GM23338 (cell line): Measurements from ENCODE around the gene NEDD4. TPM values are rescaled to one million over a fixed set of nuclear protein-coding genes. Genes with fewer than 3 reads are reported as not detected.

Experiments used
- CREB1 ChIP-seq: fragments of 250-450 bp; sonication (Bioruptor Pico); IDR thresholded peaks from 2 replicates; pipeline ENCODE4 v1.5.0; 2020; ENCODE audit warnings: low read depth, mild to moderate bottlenecking, moderate library complexity
- EZH2 ChIP-seq: fragments of 200-600 bp; sonication (generic); IDR thresholded peaks from one replicate; pipeline ENCODE4 v1.8.0; 2017; ENCODE audit warnings: antibody characterized with exemption, mild to moderate bottlenecking, low read depth; ENCODE audit not compliant: unreplicated experiment
- EZH2phosphoT487 ChIP-seq: fragments of 200-600 bp; sonication (generic); IDR thresholded peaks from one replicate; pipeline ENCODE4 v1.8.1; 2018; ENCODE audit warnings: antibody characterized with exemption; ENCODE audit not compliant: unreplicated experiment
- JUNB ChIP-seq: IDR thresholded peaks from one replicate; pipeline ENCODE4 v1.6.1; 2016; ENCODE audit warnings: antibody characterized with exemption; ENCODE audit not compliant: unreplicated experiment
- POLR2AphosphoS5 ChIP-seq: IDR thresholded peaks from 2 replicates; pipeline ENCODE4 v1.6.1; 2016; ENCODE audit warnings: antibody characterized with exemption, low read depth
- STAT1 ChIP-seq: IDR thresholded peaks from one replicate; pipeline ENCODE4 v1.6.1; 2016; ENCODE audit warnings: antibody characterized with exemption; ENCODE audit not compliant: unreplicated experiment
- ZNF114 ChIP-seq: fragments of 250-450 bp; sonication (Bioruptor Pico); IDR thresholded peaks from 2 replicates; pipeline ENCODE4 v1.5.0; 2020; ENCODE audit warnings: mild to moderate bottlenecking, moderate library complexity
- polyA plus RNA-seq: library from polyadenylated mRNA; unstranded; fragments of >200 nt; fragmentation: Nextera tagmentation; extraction: Ambion mirVana; gene quantifications from 2 replicates; pipeline ENCODE4 v1.2.1, GENCODE V29; 2016
- total RNA-seq: library from RNA; depleted of rRNA; stranded (reverse); fragments of >200 nt; shearing (Covaris generic); gene quantifications from 2 replicates; pipeline ENCODE4 v1.2.3, GENCODE V29; 2014
- TF ChIP-seq, protein P1 (sequence below): fragments of 250-450 bp; sonication (Bioruptor Pico); IDR thresholded peaks from 2 replicates; pipeline ENCODE4 v1.5.0; 2020; ENCODE audit warnings: mild to moderate bottlenecking, moderate library complexity
- TF ChIP-seq, protein P2 (sequence below), 2 experiments: fragments of 200-600 bp in 1 of 2; sonication (generic) in 1 of 2; conservative IDR thresholded peaks; 2 replicates each; pipeline versions ENCODE4 v1.5.1 to v1.6.1; 2016 to 2017; ENCODE audit warnings: antibody characterized with exemption in 2 of 2, low read depth in 2 of 2, mild to moderate bottlenecking in 2 of 2, moderate library complexity in 1 of 2
- TF ChIP-seq, protein P3 (sequence below): IDR thresholded peaks from 2 replicates; pipeline ENCODE4 v1.6.1; 2016; ENCODE audit warnings: antibody characterized with exemption

The NEDD4 gene
- total and polyA plus RNA-seq, 2 experiments from 2014 or later = 2.1 to 7.2 TPM

DNA sequence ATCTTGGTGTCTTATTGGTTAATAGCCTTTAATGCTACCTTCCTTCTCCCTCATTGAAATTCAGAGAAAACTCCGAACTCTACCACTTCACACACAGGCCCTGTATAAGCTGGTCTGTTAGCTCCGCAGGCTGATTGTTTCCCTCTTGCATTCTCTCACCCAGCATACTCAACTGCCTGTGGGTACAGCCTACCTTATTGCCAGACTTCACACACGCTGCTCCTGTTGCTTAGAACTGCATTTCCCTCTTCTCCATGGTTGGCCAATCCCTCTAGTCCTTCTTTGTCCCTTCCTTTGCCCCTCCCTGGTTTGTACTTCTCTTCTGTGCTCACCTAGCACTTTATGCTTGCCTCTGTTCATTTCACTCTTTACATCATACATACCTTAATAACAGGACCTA is 157.5 kb downstream of the NEDD4 start (continued):
- TF ChIP-seq, protein P1, sequence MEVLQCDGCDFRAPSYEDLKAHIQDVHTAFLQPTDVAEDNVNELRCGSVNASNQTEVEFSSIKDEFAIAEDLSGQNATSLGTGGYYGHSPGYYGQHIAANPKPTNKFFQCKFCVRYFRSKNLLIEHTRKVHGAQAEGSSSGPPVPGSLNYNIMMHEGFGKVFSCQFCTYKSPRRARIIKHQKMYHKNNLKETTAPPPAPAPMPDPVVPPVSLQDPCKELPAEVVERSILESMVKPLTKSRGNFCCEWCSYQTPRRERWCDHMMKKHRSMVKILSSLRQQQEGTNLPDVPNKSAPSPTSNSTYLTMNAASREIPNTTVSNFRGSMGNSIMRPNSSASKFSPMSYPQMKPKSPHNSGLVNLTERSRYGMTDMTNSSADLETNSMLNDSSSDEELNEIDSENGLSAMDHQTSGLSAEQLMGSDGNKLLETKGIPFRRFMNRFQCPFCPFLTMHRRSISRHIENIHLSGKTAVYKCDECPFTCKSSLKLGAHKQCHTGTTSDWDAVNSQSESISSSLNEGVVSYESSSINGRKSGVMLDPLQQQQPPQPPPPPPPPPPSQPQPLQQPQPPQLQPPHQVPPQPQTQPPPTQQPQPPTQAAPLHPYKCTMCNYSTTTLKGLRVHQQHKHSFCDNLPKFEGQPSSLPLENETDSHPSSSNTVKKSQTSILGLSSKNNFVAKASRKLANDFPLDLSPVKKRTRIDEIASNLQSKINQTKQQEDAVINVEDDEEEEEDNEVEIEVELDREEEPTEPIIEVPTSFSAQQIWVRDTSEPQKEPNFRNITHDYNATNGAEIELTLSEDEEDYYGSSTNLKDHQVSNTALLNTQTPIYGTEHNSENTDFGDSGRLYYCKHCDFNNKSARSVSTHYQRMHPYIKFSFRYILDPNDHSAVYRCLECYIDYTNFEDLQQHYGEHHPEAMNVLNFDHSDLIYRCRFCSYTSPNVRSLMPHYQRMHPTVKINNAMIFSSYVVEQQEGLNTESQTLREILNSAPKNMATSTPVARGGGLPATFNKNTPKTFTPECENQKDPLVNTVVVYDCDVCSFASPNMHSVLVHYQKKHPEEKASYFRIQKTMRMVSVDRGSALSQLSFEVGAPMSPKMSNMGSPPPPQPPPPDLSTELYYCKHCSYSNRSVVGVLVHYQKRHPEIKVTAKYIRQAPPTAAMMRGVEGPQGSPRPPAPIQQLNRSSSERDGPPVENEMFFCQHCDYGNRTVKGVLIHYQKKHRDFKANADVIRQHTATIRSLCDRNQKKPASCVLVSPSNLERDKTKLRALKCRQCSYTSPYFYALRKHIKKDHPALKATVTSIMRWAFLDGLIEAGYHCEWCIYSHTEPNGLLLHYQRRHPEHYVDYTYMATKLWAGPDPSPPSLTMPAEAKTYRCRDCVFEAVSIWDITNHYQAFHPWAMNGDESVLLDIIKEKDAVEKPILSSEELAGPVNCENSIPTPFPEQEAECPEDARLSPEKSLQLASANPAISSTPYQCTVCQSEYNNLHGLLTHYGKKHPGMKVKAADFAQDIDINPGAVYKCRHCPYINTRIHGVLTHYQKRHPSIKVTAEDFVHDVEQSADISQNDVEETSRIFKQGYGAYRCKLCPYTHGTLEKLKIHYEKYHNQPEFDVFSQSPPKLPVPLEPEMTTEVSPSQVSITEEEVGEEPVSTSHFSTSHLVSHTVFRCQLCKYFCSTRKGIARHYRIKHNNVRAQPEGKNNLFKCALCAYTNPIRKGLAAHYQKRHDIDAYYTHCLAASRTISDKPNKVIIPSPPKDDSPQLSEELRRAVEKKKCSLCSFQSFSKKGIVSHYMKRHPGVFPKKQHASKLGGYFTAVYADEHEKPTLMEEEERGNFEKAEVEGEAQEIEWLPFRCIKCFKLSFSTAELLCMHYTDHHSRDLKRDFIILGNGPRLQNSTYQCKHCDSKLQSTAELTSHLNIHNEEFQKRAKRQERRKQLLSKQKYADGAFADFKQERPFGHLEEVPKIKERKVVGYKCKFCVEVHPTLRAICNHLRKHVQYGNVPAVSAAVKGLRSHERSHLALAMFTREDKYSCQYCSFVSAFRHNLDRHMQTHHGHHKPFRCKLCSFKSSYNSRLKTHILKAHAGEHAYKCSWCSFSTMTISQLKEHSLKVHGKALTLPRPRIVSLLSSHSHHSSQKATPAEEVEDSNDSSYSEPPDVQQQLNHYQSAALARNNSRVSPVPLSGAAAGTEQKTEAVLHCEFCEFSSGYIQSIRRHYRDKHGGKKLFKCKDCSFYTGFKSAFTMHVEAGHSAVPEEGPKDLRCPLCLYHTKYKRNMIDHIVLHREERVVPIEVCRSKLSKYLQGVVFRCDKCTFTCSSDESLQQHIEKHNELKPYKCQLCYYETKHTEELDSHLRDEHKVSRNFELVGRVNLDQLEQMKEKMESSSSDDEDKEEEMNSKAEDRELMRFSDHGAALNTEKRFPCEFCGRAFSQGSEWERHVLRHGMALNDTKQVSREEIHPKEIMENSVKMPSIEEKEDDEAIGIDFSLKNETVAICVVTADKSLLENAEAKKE (CRISPR knock-in tag) = no peak
- TF ChIP-seq ZNF114 = no peak
- TF ChIP-seq, protein P2, sequence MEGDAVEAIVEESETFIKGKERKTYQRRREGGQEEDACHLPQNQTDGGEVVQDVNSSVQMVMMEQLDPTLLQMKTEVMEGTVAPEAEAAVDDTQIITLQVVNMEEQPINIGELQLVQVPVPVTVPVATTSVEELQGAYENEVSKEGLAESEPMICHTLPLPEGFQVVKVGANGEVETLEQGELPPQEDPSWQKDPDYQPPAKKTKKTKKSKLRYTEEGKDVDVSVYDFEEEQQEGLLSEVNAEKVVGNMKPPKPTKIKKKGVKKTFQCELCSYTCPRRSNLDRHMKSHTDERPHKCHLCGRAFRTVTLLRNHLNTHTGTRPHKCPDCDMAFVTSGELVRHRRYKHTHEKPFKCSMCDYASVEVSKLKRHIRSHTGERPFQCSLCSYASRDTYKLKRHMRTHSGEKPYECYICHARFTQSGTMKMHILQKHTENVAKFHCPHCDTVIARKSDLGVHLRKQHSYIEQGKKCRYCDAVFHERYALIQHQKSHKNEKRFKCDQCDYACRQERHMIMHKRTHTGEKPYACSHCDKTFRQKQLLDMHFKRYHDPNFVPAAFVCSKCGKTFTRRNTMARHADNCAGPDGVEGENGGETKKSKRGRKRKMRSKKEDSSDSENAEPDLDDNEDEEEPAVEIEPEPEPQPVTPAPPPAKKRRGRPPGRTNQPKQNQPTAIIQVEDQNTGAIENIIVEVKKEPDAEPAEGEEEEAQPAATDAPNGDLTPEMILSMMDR (conservative IDR thresholded peaks at IDR 0.05; ENCODE audit: low read depth in 2 of 2) = no peak
- no peak for TF ChIP-seq STAT1
- no peak for TF ChIP-seq POLR2AphosphoS5
- no peak for TF ChIP-seq CREB1 (CRISPR knock-in tag)
- TF ChIP-seq, protein P3, sequence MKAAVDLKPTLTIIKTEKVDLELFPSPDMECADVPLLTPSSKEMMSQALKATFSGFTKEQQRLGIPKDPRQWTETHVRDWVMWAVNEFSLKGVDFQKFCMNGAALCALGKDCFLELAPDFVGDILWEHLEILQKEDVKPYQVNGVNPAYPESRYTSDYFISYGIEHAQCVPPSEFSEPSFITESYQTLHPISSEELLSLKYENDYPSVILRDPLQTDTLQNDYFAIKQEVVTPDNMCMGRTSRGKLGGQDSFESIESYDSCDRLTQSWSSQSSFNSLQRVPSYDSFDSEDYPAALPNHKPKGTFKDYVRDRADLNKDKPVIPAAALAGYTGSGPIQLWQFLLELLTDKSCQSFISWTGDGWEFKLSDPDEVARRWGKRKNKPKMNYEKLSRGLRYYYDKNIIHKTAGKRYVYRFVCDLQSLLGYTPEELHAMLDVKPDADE = no peak
- TF ChIP-seq EZH2 = no peak
- no peak for TF ChIP-seq EZH2phosphoT487
- no peak for TF ChIP-seq JUNB
